GM12878 (cell line): ENCODE data around the gene LRCH4. TPM values are rescaled to one million over a fixed set of nuclear protein-coding genes. Genes with fewer than 3 reads are reported as not detected.

Experiments used
- ATAC-seq: fragments of 200-7000 bp; cut with Tn5 transposase; 3 replicates; pipeline ENCODE4 v1.9.1; 2020; ENCODE audit warnings: mild to moderate bottlenecking, moderate library complexity
- BruUV-seq: library from RNA; stranded (reverse); fragments of 400-500 nt; replicated peaks from 2 replicates; lab custom pipeline; 2021; lab: Mats Ljungman, UMichigan
- CTCF ChIA-PET: fragments of 300-600 bp; sonication (Branson Sonifier 250); formaldehyde crosslinking; extraction: SDS; loops from one replicate; lab custom pipeline; 2021; ENCODE audit warnings: inconsistent platforms; lab: Yijun Ruan, JAX
- POLR2A ChIA-PET: fragments of 350-600 bp; formaldehyde crosslinking; extraction: SDS; loops from one replicate; lab custom pipeline; 2021; ENCODE audit warnings: inconsistent platforms; lab: Charles Lee
- RAD21 ChIA-PET: fragments of 300-600 bp; sonication (Branson Sonifier 250); formaldehyde crosslinking; loops from one replicate; lab custom pipeline; 2023; ENCODE audit warnings: antibody characterized with exemption; ENCODE audit not compliant: unreplicated experiment; lab: Charles Lee
- SMC1A ChIA-PET: fragments of 300-600 bp; sonication (Branson Sonifier 250); formaldehyde crosslinking; loops from one replicate; lab custom pipeline; 2023; ENCODE audit not compliant: unreplicated experiment, uncharacterized antibody; lab: Charles Lee
- DNase-seq: peaks from one replicate; pipeline ENCODE4 v3.0.0-alpha.2; 2011; ENCODE audit warnings: low read depth, low spot score
- FAIRE-seq: peaks from 3 replicates; lab custom pipeline; 2011; peaks lifted over from hg19 to GRCh38; lab: Jason Lieb, UNC
- H2AFZ ChIP-seq: 2 replicates; pipeline ENCODE4 v1.6.0; 2011; ENCODE audit warnings: low read depth, low read length, control low read depth; ENCODE audit not compliant: control insufficient read depth
- H3K27ac ChIP-seq: 2 replicates; pipeline ENCODE4 v1.5.1; 2011; ENCODE audit warnings: control low read depth; ENCODE audit not compliant: control insufficient read depth, insufficient read depth
- H3K27me3 ChIP-seq, 2 experiments: replicated peaks in 1 of 2; 2 replicates each; pipeline versions ENCODE4 v1.6.0 to v1.6.1; 2011; ENCODE audit warnings: low read length in 1 of 2; ENCODE audit not compliant: control insufficient read depth in 2 of 2, insufficient read depth in 2 of 2
- H3K36me3 ChIP-seq, 2 experiments: 2 replicates each; pipeline ENCODE4 v1.5.1; 2011; ENCODE audit warnings: low read length in 1 of 2; ENCODE audit not compliant: control insufficient read depth in 2 of 2, insufficient read depth in 2 of 2
- H3K4me1 ChIP-seq: 2 replicates; pipeline ENCODE4 v1.6.1; 2011; ENCODE audit warnings: mild to moderate bottlenecking, low read length, moderate library complexity, mixed read lengths; ENCODE audit not compliant: control insufficient read depth, insufficient read depth
- H3K4me2 ChIP-seq: 2 replicates; pipeline ENCODE4 v1.6.0; 2011; ENCODE audit warnings: control low read depth; ENCODE audit not compliant: control insufficient read depth, insufficient read depth
- H3K4me3 ChIP-seq: fragments of 200-600 bp; sonication (generic); 2 replicates; pipeline ENCODE4 v1.5.1; 2016
- H3K79me2 ChIP-seq: 2 replicates; pipeline ENCODE4 v1.6.0; 2011; ENCODE audit warnings: low read length; ENCODE audit not compliant: control insufficient read depth, insufficient read depth
- H3K9ac ChIP-seq: 2 replicates; pipeline ENCODE4 v1.8.0; 2011; ENCODE audit warnings: low read length, control low read depth, mixed read lengths; ENCODE audit not compliant: control insufficient read depth, insufficient read depth
- H3K9me3 ChIP-seq: replicated peaks from 3 replicates; pipeline ENCODE4 v1.5.1; 2011; ENCODE audit warnings: mild to moderate bottlenecking, low read length; ENCODE audit not compliant: control insufficient read depth, insufficient read depth
- H4K20me1 ChIP-seq: 2 replicates; pipeline ENCODE4 v1.6.0; 2011; ENCODE audit not compliant: control insufficient read depth, insufficient read depth
- BACH1 ChIP-seq: fragments of 450-650 bp; IDR thresholded peaks from 2 replicates; pipeline ENCODE4 v1.6.1; 2017; ENCODE audit warnings: mild to moderate bottlenecking, borderline replicate concordance
- DPF2 ChIP-seq: fragments of 450-650 bp; IDR thresholded peaks from 2 replicates; pipeline ENCODE4 v1.6.1; 2017; ENCODE audit warnings: mild to moderate bottlenecking
- EGR1 ChIP-seq, 2 experiments: IDR thresholded peaks; 1 replicate in 1 of 2; 2 replicates in 1 of 2; pipeline ENCODE4 v1.6.1; 2011 to 2012; ENCODE audit warnings: low read depth in 2 of 2, low read length in 2 of 2, borderline replicate concordance in 1 of 2, mild to moderate bottlenecking in 1 of 2, moderate library complexity in 1 of 2
- FOS ChIP-seq: IDR thresholded peaks from 3 replicates; pipeline ENCODE4 v1.6.1; 2011; ENCODE audit warnings: borderline replicate concordance; ENCODE audit not compliant: insufficient read length; ENCODE audit errors: extremely low read depth
- FOXM1 ChIP-seq: IDR thresholded peaks from 2 replicates; pipeline ENCODE4 v1.6.1; 2012; ENCODE audit warnings: low read depth, mild to moderate bottlenecking, inconsistent platforms, low read length, moderate library complexity
- GATAD2B ChIP-seq: fragments of 450-650 bp; conservative IDR thresholded peaks from 2 replicates; pipeline ENCODE4 v1.6.1; 2017; ENCODE audit warnings: low read depth, mild to moderate bottlenecking, moderate library complexity
- IKZF1 ChIP-seq: fragments of 450-650 bp; conservative IDR thresholded peaks from 2 replicates; pipeline ENCODE4 v1.6.1; 2017; ENCODE audit warnings: antibody characterized with exemption, mild to moderate bottlenecking
- IKZF2 ChIP-seq, 2 experiments: fragments of 450-650 bp; IDR thresholded peaks; 2 replicates each; pipeline ENCODE4 v1.6.1; 2017; ENCODE audit warnings: mild to moderate bottlenecking in 2 of 2, moderate library complexity in 2 of 2
- LARP7 ChIP-seq: fragments of 450-650 bp; IDR thresholded peaks from 2 replicates; pipeline ENCODE4 v1.6.1; 2017; ENCODE audit warnings: mild to moderate bottlenecking
- MTA2 ChIP-seq: fragments of 450-650 bp; IDR thresholded peaks from 2 replicates; pipeline ENCODE4 v1.6.1; 2016; ENCODE audit warnings: low read depth, mild to moderate bottlenecking, moderate library complexity
- NR2F1 ChIP-seq: fragments of 450-650 bp; conservative IDR thresholded peaks from 2 replicates; pipeline ENCODE4 v1.6.1; 2017; ENCODE audit warnings: mild to moderate bottlenecking
- POLR2A ChIP-seq: IDR thresholded peaks from 2 replicates; pipeline ENCODE4 v1.6.1; 2011; ENCODE audit warnings: low read depth, mild to moderate bottlenecking, low read length
- PRDM15 ChIP-seq: fragments of 450-650 bp; formaldehyde crosslinking; IDR thresholded peaks from 2 replicates; pipeline ENCODE4 v1.4.0; 2020; ENCODE audit warnings: mild to moderate bottlenecking, moderate library complexity
- RUNX3 ChIP-seq: IDR thresholded peaks from 2 replicates; pipeline ENCODE4 v1.6.1; 2012; ENCODE audit warnings: low read length, inconsistent platforms
- SPI1 ChIP-seq: IDR thresholded peaks from 2 replicates; pipeline ENCODE4 v1.6.1; 2011; ENCODE audit warnings: low read depth, mild to moderate bottlenecking, low read length, moderate library complexity, borderline replicate concordance; ENCODE audit not compliant: insufficient read depth
- ZNF207 ChIP-seq: fragments of 450-650 bp; IDR thresholded peaks from 2 replicates; pipeline ENCODE4 v1.6.1; 2014; ENCODE audit warnings: antibody characterized with exemption, mild to moderate bottlenecking, borderline replicate concordance
- WGBS: methylation state at CpG from one replicate; pipeline ENCODE4 v1.1.6; 2016; ENCODE audit warnings: low lambda C conversion rate; ENCODE audit not compliant: insufficient replicate concordance, insufficient coverage; ENCODE audit errors: missing lambda C conversion rate; 5-methylcytosine and 5-hydroxymethylcytosine counted together
- in situ Hi-C: fragments of 300-500 bp; cut with MboI; formaldehyde crosslinking; loops from 9 replicates; pipeline ENCODE4 v1.14.3; 2018; ENCODE audit warnings: mixed read lengths
- intact Hi-C: fragments of 100-400 bp; cut with micrococcal nuclease; formaldehyde crosslinking; loops from one replicate; pipeline ENCODE4 v1.14.2; 2022; ENCODE audit not compliant: unreplicated experiment
- polyA plus RNA-seq, 11 experiments: library from polyadenylated mRNA; depleted of rRNA in 4 of 11; unstranded in 6 of 11; stranded (reverse) in 5 of 11; fragments of >200 nt; fragmentation: Nextera tagmentation in 4 of 11; fragmentation: Illumina TruSeq in 1 of 11; extraction: Ambion mirVana in 4 of 11; extraction: Trizol in 1 of 11; gene quantifications; 1 replicate in 1 of 11; 2 replicates in 10 of 11; pipeline versions ENCODE4 v1.2.1 to v1.2.3, GENCODE V29; 2011 to 2016; ENCODE audit warnings: inconsistent platforms in 2 of 11, missing spikeins in 2 of 11, low read depth in 1 of 11
- total RNA-seq, 4 experiments: library from RNA; depleted of rRNA in 3 of 4; stranded (reverse); fragments of >200 nt in 3 of 4; fragmentation: Illumina TruSeq in 1 of 4; extraction: Trizol in 1 of 4; gene quantifications; 2 replicates each; pipeline versions ENCODE4 v1.2.1 to v1.2.3, GENCODE V29; 2013 to 2021

The LRCH4 gene
- total and polyA plus RNA-seq, 10 of the 15 experiments (the other 5 are each of a cell fraction or from before 2014, with no cell fraction given), result 0.58 to 96.7 (median 28.4) TPM

DNA sequence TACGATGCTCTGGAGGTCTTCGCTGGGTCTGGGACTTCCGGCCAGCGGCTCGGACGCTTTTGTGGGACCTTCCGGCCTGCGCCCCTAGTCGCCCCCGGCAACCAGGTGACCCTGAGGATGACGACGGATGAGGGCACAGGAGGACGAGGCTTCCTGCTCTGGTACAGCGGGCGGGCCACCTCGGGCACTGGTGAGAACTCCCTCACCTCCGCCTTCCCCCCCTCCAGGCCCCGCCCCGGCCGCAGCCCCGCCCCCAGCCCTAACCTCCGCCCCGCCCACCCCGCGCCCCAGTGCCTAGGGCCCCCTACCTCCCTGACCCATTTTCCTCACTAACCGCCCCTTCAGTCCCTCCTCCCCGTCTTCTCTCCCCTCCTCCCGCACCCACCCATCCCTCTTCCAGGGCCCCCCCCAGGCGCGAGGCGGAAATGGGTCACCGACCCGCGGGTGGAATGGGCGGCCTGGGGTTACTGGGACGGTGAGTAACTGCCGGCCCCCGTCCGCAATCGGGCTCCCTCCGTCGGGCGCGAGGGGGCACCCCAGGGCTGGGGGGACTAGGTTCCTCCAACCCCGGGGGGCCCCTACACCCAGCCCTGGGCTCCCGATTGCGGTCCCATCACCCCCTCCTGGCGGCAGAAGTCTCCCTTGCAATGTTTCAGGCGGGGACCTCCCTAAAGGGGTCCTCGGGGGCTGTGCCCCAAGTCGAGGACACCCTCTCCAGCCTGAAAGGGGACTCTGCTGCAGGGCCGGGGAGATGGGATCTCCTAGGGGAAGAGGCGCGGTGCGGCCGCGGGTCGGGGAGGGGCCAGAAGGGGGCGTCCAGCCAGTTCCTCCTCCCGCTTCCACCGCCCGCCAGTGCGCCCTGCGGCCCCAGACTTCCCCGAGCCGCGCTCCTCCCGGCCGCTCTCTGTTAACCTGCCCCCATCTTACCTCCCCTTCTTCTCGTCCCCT is 18.4 kb upstream of the LRCH4 start:
- H3K9ac ChIP-seq, result peak overlapping the region; percentile 44; the same call in 1 of the 2 replicates
- peak; percentile 89 for ATAC-seq
- peak overlapping the region; percentile 73 for H3K4me3 ChIP-seq
- H3K9me3 ChIP-seq, result no peaks in the 10 kb centered on the region
- DNase-seq, result no peak
- ChIA-PET RAD21 (interaction anchor here (0.6 to 1.4 kb wide), 4 partner anchors 18 to 104 kb away, joined by 3 to 5 read pairs (median 4); partner anchors contain the start of genes FBXO24 and LRCH4), SMC1A (interaction anchor here (1.3 kb wide), 1 partner anchor 19 kb away, joined by 6 read pairs; the partner anchor contains the start of genes FBXO24 and LRCH4), POLR2A (interaction anchor here (0.6 to 1.1 kb wide), 4 partner anchors 8 to 108 kb away, joined by 3 to 4 read pairs (median 4); partner anchors contain the start of gene MOSPD3), CTCF (interaction anchor here (0.7 to 2.2 kb wide), 5 partner anchors 8 to 101 kb away, joined by 3 to 6 read pairs (median 5); partner anchors contain the start of genes MOSPD3 and POP7)
- in situ Hi-C loops, result no loop called here
- no peaks in the 10 kb centered on the region for H3K79me2 ChIP-seq
- peaks cover 10% of the 10 kb centered on the region for H3K4me1 ChIP-seq
- peak overlapping the region; percentile 92 for H2AFZ ChIP-seq
- peaks cover 2 to 5% of the 10 kb centered on the region in 2 experiments; a peak in 2 of 4 replicates for H3K27me3 ChIP-seq
- no TSS peak for BruUV-seq
- H3K36me3 ChIP-seq, result no peaks in the 10 kb centered on the region
- WGBS, result 2% methylated on average over 40 of the region's 70 CpGs
- intact Hi-C loops, result no loop called here
- peak overlapping the region; percentile 99 for H3K4me2 ChIP-seq
- FAIRE-seq, result peak; percentile 49
- H3K27ac ChIP-seq, result no peak overlapping the region
- H4K20me1 ChIP-seq, result no peaks in the 10 kb centered on the region
- peak; percentile 75; the same call in 1 of the 2 replicates for TF ChIP-seq LARP7
- TF ChIP-seq SPI1, result peak; percentile 30
- 0 out of 2 replicates have a peak, but pooled peaks have one; percentile 28 for TF ChIP-seq MTA2
- 0 out of 2 replicates have a peak, but pooled peaks have one; percentile 11 for TF ChIP-seq NR2F1
- TF ChIP-seq DPF2, result peak; percentile 53
- peak; percentile 61; the same call in 1 of the 2 replicates for TF ChIP-seq ZNF207
- peak; percentile 14; the same call in 1 of the 2 replicates for TF ChIP-seq RUNX3
- peak; percentile 62 for TF ChIP-seq IKZF1
- TF ChIP-seq PRDM15 (CRISPR knock-in tag), result no peak
- TF ChIP-seq FOS, result no peak
- TF ChIP-seq BACH1, result 0 out of 2 replicates have a peak, but pooled peaks have one; percentile 42
- TF ChIP-seq IKZF2 (IDR thresholded peaks at IDR 0.05), result peak; percentile 36 to 58; a peak in 2 of 4 replicates
- peak; percentile 73 for TF ChIP-seq POLR2A
- TF ChIP-seq EGR1 (IDR thresholded peaks at IDR 0.05; ENCODE audit: borderline replicate concordance in 1 of 2, low read depth in 2 of 2, low read length in 2 of 2), result 0 out of 3 replicates have a peak, but pooled peaks of 1 of the 2 experiments have one; percentile 18
- TF ChIP-seq FOXM1, result no peak
- TF ChIP-seq GATAD2B, result peak; percentile 73
